Pancreas (tissue), 10 donors: ENCODE measurements around the gene ACAA1. TPM values are rescaled to one million over a fixed set of nuclear protein-coding genes. Genes with fewer than 3 reads are reported as not detected.

ENCODE experiments used
- ATAC-seq, 4 donors: fragments of 200-7000 bp; cut with Tn5 transposase; one replicate each; pipeline versions ENCODE4 v1.8.0 to v1.9.1; 2020; ENCODE audit warnings: mild to moderate bottlenecking in 4 of 4, moderate library complexity in 4 of 4
- DNase-seq, 6 donors: peaks; one replicate each; pipeline ENCODE4 v3.0.0-alpha.2; 2020
- FAIRE-seq: peaks from 2 replicates; lab custom pipeline; 2012; peaks lifted over from hg19 to GRCh38; lab: Jason Lieb, UNC
- H3K27ac ChIP-seq, 4 donors: fragments of 200-600 bp; sonication (generic); 1 replicate in 3 of 4; 2 replicates in 1 of 4; pipeline versions ENCODE4 v1.5.0 to v1.8.0; 2020
- H3K27me3 ChIP-seq, 4 donors: fragments of 200-600 bp; one replicate each; pipeline ENCODE4 v1.8.0; 2021
- H3K36me3 ChIP-seq, 3 donors: fragments of 200-600 bp; sonication (generic) in 1 of 3; one replicate each; pipeline versions ENCODE4 v1.5.0 to v1.8.0; 2020 to 2021
- H3K4me1 ChIP-seq, 3 donors: fragments of 200-600 bp; one replicate each; pipeline ENCODE4 v1.8.0; 2021
- H3K4me3 ChIP-seq, 4 donors: fragments of 200-600 bp; sonication (generic) in 2 of 4; one replicate each; pipeline versions ENCODE4 v1.5.0 to v1.8.0; 2020 to 2021
- H3K9me3 ChIP-seq, 4 donors: fragments of 200-600 bp; one replicate each; pipeline ENCODE4 v1.8.0; 2021
- CTCF ChIP-seq, 4 donors: fragments of 200-600 bp; sonication (generic) in 3 of 4; IDR thresholded peaks; one replicate each; pipeline versions ENCODE4 v1.5.0 to v1.8.0; 2021; ENCODE audit warnings: antibody characterized with exemption in 4 of 4
- WGBS, 2 donors: extraction: QIAGEN DNeasy Blood & Tissue Kit; methylation state at CpG; one replicate each; pipeline ENCODE4 v1.1.7; 2013; 5-methylcytosine and 5-hydroxymethylcytosine counted together
- intact Hi-C, 3 donors: fragments of 100-400 bp; cut with DNase I; formaldehyde crosslinking; loops; one replicate each; pipeline versions ENCODE4 v1.11.1 to v1.14.2; 2022
- polyA plus RNA-seq, 2 donors: library from polyadenylated mRNA; stranded (reverse); fragments of 200-250 nt; gene quantifications; one replicate each; pipeline ENCODE4 v1.2.3, GENCODE V29; 2013
- total RNA-seq, 6 donors: library from RNA; stranded (reverse); fragmentation: NEBNext Ultra II Directional in 4 of 6; extraction: Animal tissue kit (Norgen Biotek cat#: 25700) in 4 of 6; gene quantifications; one replicate each; pipeline versions ENCODE4 v1.2.1 to v1.2.4, GENCODE V29; 2021 to 2023
- donor health status: healthy with polysubstance abuse.
- donor health status: DM: no; HTN: no; CAD: no; lungs with moderate emphysema.
- donor health status: DM: no; HTN: no; CAD: no.
- donor health status: control.
- donor health status: control.
- donor health status: Bipolar disorder and iron deficiency.
- donor health status: DM: yes; HTN: yes; CAD: no.
- donor health status: DM: no; HTN: no; CAD: no.
- donor health status: DM: no; HTN: no; CAD: no.
- donor health status: DM: yes; HTN: yes; CAD: no.

Gene ACAA1
- total and polyA plus RNA-seq, 8 donors = 44.2 to 110 (median 59.3) TPM

DNA sequence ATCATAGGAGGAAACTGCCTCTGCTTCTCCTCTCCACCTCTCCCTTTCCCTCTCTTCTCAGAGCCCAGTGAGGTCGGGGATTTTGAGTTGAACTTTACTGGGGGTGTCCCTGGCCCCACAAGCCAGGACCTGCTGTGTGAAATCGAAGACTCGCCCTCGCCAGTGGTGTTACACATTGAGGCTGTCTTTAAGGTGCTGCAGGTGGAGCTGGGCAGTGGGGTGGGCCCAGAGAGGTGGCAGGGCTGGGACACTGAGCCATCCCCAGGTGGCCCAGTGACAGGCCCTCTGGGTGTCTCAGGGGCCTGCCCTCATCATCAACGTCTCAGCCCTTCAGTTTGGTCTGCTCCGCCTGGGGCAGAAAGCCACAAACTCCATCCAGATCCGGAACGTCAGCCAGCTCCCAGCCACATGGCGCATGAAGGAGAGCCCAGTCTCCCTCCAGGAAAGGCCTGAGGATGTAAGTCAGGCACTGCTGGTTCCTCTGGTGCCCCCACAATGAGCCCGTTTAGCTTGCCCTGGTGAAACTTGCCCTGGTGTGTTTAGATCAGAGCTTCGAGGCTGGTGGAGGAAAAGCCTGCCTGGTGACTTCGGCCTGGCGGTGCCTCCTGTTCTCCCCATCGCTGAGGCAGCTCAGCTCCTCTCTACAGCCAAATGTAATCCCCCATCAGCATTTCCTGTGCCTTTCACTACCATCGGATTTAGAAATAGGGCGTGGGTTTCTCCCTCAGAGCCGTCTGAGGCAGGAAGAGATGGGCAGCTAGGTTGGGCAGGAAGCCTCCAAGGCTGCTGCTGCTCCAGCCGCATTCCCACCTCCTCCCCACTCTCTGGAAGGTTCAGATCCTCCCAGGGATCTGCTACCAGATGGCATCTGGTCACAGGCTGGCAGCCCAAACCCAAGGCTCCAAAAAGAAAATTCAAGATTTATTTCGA, 39.2 kb downstream of the ACAA1 start:
- TF ChIP-seq CTCF (IDR thresholded peaks at IDR 0.05) = no peak
- FAIRE-seq = no peak

GRCh38 chr3:38095669-38096483, 41.1 kb downstream of the ACAA1 start:
- no peaks in the 10 kb centered on the region for H3K4me1 ChIP-seq
- DNase-seq = no peak
- intact Hi-C loops = no loop called here
- 73 to 79% methylated on average over 6 of the region's 6 CpGs for WGBS, 2 donors
- H3K36me3 ChIP-seq = no peaks in the 10 kb centered on the region
- no peak overlapping the region for H3K4me3 ChIP-seq
- ATAC-seq = no peak
- H3K9me3 ChIP-seq = no peaks in the 10 kb centered on the region
- no peaks in the 10 kb centered on the region for H3K27me3 ChIP-seq
- no peak for FAIRE-seq
- no peak for TF ChIP-seq CTCF (IDR thresholded peaks at IDR 0.05)
- no peak overlapping the region for H3K27ac ChIP-seq

More for the DNA sequence above, 39.2 kb downstream of the ACAA1 start:
- Histone ChIP-seq H3K4me1 (no peaks in the 10 kb centered on the region), H3K27ac (no peak overlapping the region), H3K9me3 (no peaks in the 10 kb centered on the region), H3K27me3 (no peaks in the 10 kb centered on the region), H3K4me3 (no peak overlapping the region), H3K36me3 (no peaks in the 10 kb centered on the region)
- ATAC-seq = no peak
- WGBS, 2 donors = 73 to 78% methylated on average over 19 of the region's 19 CpGs
- intact Hi-C loops = no loop called here
- peak in 1 of 6 donors; percentile 41 for DNase-seq

GRCh38 chr3:38094999-38095398, 41.9 kb downstream of the ACAA1 start:
- 76 to 92% methylated on average over 3 of the region's 3 CpGs for WGBS, 2 donors
- no peak for FAIRE-seq

GRCh38 chr3:38090453-38090852, 46.5 kb downstream of the ACAA1 start:
- Histone ChIP-seq H3K4me3 (no peak overlapping the region), H3K27ac (no peak overlapping the region), H3K4me1 (no peaks in the 10 kb centered on the region), H3K36me3 (no peaks in the 10 kb centered on the region), H3K27me3 (no peaks in the 10 kb centered on the region), H3K9me3 (no peaks in the 10 kb centered on the region)
- FAIRE-seq (no peak), ATAC-seq (no peak), DNase-seq (no peak)
- intact Hi-C loops = no loop called here
- TF ChIP-seq CTCF (IDR thresholded peaks at IDR 0.05) = no peak
- WGBS, 2 donors = 76 to 80% methylated on average over 3 of the region's 3 CpGs

More at GRCh38 chr3:38094999-38095398, 41.9 kb downstream of the ACAA1 start:
- Histone ChIP-seq H3K27ac (no peak overlapping the region), H3K9me3 (no peaks in the 10 kb centered on the region), H3K4me1 (no peaks in the 10 kb centered on the region), H3K36me3 (no peaks in the 10 kb centered on the region), H3K27me3 (no peaks in the 10 kb centered on the region), H3K4me3 (no peak overlapping the region)
- no peak for ATAC-seq
- intact Hi-C loops = no loop called here
- DNase-seq = no peak
- TF ChIP-seq CTCF (IDR thresholded peaks at IDR 0.05) = no peak
